Renal pelvis (tissue), 4 donors: ENCODE measurements around the gene PORCN. TPM values are rescaled to one million over a fixed set of nuclear protein-coding genes. Genes with fewer than 3 reads are reported as not detected.

ENCODE experiments used
- DNase-seq: peaks from one replicate; pipeline ENCODE4 v3.0.0-alpha.2; 2013
- polyA plus RNA-seq, 3 donors: library from polyadenylated mRNA; unstranded; fragments of 120-200 nt; gene quantifications; one replicate each; pipeline ENCODE4 v1.2.1, GENCODE V29; 2013; ENCODE audit not compliant: insufficient read length in 3 of 3

The PORCN gene
- polyA plus RNA-seq, 3 donors = 7.5 to 10.7 (median 9.8) TPM

DNA sequence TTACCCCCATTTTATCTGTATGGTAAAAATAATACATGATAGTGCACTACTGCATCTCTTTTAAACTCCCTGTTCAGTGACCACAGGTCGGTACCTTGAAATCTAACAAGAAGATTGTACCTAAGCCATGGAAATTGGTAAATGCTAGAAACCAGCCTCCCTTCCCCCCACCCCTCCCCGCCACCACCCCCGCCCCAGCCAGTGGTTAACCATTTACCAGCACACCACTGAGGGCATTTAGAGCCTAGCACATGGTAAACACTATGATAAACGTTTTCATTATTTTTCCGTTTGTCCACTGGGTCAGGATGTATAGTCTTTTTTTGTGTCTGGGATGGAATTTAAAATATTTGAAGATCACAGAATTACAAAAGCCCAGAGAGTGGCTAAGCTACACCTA lies 33.5 kb upstream of the PORCN start:
- DNase-seq = no peak

DNA sequence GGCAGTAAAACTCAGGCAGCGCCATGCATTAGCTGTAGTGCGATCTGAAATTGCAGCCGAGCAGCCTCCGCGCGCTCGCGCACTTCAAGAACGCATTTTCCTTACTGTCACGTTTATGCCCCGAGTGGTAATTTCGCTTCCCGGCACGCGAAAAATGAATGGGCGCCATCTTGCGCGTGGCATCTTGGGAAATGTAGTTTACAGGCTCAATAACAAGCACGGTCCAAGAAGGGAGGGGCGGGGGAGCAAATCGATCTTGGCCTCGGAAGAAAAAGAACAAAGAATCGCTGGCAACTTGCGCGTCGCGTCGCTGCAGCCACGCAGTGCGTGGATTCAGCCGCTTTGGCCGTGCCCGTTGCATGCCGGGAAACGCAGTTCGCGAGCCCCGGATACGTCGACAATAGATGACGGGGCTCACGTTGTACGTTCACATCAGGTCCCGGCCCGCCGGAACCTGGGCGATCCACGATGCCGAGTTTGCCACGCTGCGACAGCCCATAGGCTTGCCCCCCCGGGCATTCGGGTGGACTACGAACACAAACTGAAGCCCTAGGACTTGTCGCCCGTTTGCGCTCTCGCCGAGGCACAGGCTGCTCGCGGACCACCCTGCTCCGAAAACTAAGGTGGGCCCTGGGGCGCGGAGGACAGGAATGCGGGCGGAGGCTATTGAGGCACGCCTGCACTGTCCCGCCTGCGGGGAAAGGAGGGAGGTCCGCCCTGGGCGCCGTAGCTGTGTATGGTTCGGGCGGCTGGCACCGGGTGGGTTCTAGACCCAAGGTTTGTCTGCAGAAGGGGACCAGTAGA lies 32.8 kb upstream of the PORCN start, which contains the start of gene FTSJ1:
TSS of gene FTSJ1 (plus strand) at position 426 of the 804 bp plus-strand sequence. CDS start 1,849 bp downstream, outside the sequence.
- peak; percentile 81 for DNase-seq

DNA sequence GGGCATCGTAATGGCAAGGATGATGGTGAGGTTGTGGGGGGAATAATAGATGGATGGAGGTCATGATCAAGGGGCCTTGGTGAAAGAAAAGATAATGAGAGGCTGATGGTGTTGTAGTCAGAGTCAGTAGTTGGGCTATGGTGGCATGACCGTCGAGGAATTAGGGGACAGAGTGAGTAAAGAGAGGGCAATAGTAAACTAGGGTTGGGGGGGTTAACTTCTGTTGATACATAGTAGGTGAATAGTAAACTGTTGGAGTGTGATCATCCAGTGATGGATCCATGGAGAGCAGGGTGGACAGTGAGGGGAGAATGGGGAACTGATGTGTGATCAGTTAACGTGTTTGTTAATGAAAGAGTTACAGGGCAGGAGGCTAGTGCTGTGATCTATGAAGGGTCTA lies 31.9 kb upstream of the PORCN start:
- no peak for DNase-seq

DNA sequence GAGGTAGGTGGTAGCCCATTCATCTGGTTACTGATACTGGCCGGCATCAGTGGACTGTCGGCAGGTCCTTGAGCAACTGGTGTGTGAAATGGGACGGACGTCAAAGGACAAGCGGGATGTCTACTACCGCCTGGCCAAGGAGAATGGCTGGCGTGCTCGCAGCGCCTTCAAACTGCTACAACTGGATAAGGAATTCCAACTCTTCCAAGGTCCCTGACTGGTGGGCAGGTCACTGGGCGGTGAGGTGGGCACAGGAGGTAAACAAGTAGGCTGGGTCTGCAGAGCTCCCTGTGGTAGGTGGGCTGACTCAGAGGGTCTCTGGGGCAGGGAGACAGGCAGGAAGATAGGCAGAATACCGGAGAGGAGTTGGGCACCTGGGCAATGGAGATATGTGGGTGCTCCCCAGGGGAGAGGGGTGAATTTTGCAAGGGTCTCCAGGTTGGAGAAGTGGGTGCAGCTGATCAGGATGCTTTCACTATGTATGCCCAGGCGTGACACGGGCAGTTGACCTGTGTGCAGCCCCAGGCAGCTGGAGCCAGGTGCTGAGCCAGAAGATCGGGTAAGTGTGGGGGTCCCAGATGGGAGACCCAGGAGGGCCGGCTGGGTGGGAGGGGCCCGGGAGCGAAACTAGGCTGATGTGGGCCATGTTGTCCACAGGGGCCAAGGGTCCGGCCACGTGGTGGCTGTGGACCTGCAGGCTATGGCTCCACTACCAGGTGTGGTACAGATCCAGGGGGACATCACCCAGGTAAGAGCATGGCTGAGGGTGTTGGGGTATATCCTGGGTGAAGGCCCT lies 30.6 kb upstream of the PORCN start:
- no peak for DNase-seq

- no peak for DNase-seq
Observed at GRCh38 chrX:48478806-48479205, 30.0 kb upstream of the PORCN start.

- no peak for DNase-seq
Observed at GRCh38 chrX:48480142-48480541, 28.6 kb upstream of the PORCN start.

DNA sequence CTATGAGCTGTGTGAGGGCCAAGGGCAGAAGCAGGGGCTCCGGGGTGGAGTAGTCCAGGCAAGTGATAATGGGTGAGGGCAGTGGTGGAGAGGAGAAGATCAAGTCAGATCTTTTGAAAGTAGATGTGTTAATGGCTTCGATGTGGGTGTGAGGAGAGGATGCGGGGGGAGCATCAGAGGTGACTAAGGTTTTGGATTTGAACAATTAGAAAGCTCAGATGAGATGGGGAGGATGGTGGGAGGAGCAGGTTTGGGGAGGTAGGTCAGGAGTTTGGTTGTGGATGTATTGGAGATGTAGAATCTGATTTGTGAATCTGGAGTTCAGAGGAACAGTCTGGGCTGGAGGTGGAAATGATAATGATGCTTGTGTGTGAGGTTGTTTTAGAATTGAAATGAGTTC lies 28.2 kb upstream of the PORCN start:
- DNase-seq = no peak

DNA sequence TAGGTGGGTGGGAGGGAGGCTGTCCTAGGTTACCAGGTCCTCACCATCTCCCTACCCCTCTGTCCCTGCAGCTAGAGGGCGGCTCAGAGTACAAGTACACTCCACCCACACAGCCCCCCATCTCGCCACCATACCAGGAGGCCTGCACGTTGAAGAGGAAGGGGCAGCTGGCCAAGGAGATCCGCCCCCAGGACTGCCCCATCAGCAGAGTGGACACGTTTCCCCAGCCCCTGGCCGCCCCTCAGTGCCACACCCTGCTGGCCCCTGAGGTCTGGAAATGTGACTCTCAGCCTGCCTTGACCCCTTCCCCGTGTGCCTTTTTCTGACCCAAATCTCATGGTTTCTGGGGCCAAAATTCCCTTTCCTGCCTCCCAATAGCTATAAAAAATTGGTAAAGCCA lies 26.3 kb upstream of the PORCN start:
- no peak for DNase-seq

DNA sequence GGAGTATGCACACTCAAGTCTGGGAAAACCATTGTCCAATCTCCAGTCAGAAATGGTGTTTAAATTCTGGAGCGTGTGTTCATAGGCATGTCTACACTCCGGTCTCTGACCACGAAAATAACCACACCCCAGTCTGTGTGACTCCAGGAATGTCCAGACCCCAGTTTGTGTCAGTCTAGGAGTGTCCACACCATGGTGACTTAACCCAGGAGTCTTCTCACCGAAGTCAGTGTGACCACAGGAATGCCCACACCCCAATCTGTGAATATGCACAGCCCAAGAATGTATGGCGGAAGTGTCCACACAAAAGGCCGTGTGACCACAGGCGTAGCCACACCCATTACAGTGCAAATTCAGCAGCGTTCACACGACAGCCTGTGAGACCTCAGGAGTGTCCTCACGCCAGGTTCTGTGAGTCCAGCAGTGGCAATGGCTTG lies 21.4 kb upstream of the PORCN start:
- DNase-seq = no peak

DNA sequence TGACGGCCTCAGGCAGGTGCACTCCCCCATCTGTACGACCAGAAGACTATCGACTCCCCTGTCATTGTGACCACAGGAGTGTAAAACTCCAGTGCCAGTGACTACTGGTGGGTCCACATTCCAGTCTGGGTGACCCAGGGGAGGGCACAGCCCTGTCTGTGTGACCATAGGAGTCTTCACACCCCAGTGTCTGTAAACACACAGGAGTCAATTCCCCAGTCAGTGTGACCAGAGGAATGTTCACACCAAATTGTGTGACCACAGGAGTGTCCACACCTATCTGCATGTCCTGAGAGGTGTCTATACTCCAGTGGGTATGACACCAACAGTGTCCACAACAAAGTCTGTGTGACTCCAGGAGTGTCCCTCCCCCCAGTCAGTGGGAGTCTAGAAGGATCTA lies 20.8 kb upstream of the PORCN start:
- DNase-seq = no peak

DNA sequence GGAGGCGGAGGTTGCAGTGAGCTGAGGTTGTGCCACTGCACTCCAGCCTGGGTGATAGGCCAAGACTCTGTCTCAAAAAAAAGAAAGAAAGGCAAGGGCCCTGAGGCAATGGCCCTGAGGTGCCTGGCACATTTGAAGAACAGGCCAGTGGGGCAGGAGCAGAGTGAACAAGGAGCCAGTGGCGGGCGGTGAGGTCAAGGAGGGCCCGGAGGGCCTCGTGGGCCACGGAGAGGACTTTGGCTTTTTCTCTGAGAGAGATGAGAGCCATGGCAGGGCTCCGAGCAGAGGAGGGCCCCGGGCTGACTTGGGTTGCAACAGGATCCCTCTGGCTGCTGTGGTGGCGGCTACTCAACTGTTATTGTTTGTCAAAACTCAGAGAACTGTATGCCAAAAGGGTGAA lies 19.5 kb upstream of the PORCN start:
- DNase-seq = no peak

DNA sequence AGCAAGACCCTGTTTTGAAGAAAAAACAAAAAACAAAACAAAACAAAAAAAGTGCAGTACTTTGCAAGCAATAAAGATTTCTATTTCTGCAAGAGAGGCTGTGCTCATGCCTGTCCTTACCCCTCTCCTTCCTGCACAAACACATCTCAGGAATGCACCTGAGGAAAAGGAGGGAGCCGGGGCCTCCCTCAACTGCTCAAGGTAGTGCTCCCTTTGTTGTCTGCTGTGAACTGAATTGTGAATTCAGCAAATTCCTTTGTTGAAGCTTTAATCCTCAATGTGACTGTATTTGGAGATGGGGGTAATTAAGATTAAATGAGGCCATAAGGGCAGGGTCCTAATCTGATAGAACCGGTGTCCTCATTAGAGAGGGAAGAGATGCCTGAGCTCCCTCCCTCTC lies 18.9 kb upstream of the PORCN start:
- no peak for DNase-seq

DNA sequence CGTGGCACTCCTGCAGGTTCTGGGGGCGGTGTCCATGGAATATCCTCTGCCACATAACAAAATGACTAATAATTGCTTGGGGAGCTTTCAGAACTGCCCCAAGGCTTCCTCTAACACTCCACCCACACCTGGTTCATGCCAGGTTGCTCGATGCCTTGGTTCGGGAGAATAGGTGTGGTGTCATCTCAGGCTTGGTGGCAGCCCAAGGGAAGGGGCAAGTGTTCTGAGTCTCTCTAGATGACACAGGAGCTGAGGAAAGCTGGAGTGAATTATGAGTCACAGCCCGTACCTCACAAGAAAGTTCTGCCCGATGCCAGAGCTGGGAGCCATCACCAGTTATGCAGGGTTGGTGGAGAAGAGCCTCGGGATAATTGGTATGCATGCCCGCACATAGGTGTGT lies 18.1 kb upstream of the PORCN start:
- DNase-seq = no peak

DNA sequence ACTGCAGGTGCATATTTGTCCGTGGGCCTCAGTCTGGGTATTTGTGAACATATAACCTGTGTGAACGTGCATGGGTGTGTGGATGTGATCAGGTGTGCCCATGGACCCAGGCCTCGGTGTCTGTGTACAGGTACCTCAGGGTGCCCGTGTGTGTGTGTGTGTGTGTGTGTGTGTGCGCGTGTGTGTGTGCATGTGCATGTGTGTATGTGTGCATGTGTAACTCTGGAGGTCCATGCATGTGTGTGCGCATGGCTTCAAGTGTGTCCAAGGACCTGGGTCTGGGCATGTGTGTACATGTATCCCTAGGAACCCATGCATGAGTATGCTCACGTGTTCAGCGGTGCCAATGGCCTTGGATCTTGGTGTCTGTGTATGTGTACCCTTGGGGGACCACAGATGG lies 17.0 kb upstream of the PORCN start:
- no peak for DNase-seq

GRCh38 chrX:48492293-48492910 lies 16.4 kb upstream of the PORCN start:
- DNase-seq = no peak

DNA sequence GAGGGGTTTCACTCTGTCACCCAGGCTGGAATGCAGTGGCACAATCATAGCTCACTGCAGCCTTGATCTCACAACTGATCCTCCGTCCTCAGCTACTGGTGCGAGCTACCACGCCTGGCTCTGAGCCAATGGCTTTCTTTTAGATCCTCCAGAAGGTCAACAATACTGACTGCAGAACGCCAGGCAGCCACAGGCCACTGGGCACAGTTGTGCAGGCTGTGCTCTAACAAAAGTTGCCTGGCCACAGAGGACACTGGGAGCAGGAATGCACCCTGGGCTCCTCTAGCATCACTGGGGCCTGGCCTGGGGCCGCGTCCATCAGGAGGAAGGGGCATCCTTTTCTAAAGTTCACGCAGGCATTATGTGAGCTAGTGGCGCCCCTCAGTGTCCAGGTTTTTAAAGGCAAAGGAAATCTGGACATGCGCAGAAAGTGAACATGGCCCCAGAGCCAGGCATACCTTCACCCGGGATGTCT lies 14.9 kb upstream of the PORCN start:
- DNase-seq = no peak

- DNase-seq = no peak
Observed at GRCh38 chrX:48496660-48497059, 12.1 kb upstream of the PORCN start.

DNA sequence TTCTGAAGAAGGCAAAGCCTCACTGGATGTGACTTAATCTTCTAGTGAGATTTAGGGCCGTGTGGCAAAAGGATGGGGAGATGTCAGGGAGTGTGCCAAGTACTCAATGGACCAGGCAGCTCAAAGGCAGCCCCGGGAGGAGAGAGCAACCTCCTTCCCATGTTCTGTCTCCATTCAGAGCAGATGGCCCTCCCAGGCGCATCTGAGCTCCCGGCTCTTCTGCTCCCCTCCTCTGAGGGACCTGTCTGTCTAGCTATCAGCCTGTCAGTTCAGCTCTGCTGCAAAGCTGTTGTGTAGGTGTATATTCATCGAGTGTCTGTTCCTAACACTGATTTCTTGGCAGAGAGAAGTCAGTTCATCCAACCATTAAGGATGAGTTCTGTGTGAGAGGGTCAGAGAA lies 10.9 kb upstream of the PORCN start:
- no peak for DNase-seq

DNA sequence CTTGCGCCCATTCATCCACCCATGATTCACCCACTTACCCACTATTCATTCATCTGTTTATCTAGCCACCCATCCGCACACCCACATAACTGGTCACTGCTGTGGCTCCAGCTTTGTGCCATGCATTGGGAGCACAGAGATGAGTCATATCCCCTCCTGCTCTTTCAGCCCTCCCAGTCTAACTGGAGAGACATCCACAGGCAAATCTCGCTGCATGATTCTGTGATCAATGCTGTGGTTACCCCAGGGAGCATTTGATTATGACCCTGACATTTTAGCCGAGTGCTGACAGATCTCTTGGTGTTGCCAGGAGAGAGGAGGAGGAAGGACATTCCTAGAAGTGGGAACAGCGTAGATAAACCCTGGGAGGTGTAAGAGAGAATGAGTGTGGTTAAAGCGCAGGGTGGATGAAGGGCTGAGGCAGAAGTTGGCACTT lies 10.4 kb upstream of the PORCN start:
- DNase-seq = no peak

- no peak for DNase-seq
Observed at GRCh38 chrX:48504261-48504660, 4.5 kb upstream of the PORCN start.

- no peak for DNase-seq
Observed at GRCh38 chrX:48505481-48505880, 3.3 kb upstream of the PORCN start.

DNA sequence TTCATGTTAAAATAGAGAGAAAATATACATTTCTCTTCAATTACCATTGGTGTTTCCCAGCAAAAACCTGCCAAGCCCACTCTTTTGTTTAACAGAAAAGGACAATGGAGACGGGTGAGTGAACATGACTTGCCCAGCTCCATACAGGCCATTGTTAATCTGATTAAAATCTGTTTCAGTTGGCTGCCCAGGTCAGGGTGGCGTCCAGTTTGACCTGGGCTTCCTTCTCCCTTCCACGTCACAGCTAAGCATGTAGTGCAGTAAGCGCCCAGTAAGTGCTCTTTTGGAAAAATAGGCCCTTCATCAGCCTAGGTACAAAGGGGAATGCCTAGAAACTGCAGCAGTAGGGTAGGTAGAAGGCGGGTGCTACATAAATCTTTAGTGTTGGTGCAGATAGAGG lies 1.5 kb upstream of the PORCN start:
- DNase-seq = no peak

DNA sequence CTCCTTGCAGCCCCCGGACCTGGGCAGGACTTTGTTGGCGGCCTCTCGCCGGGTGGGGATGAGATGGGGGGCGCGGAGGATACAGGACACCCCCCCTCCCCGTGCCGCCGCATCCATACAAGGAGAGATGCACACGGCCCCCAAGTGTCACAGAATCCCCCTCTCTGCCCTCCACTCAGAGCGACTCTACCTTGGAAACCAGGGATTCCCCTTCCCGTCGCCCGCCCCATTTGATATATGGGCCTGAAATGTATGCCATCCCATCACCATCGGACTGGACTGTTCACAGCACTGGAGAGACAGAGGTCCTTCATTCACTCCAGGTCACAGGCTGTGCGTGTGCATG lies 426 bp downstream of the PORCN start:
- no peak for DNase-seq
